B cell (primary cell): Measurements from ENCODE around the gene DCDC1. TPM values are rescaled to one million over a fixed set of nuclear protein-coding genes. Genes with fewer than 3 reads are reported as not detected.

Experiments
- ATAC-seq: fragments of 200-7000 bp; cut with Tn5 transposase; one replicate; pipeline ENCODE4 v1.10.0; 2021; ENCODE audit warnings: low read depth, mild to moderate bottlenecking, moderate number of reproducible peaks, moderate library complexity
- CTCF ChIA-PET: fragments of 350-600 bp; sonication (Branson Sonifier 250); formaldehyde crosslinking; loops from one replicate; lab custom pipeline; 2021; ENCODE audit warnings: antibody characterized with exemption, inconsistent platforms; lab: Charles Lee
- POLR2A ChIA-PET: fragments of 350-600 bp; sonication (Branson Sonifier 250); formaldehyde crosslinking; loops from one replicate; lab custom pipeline; 2021; ENCODE audit warnings: antibody characterized with exemption; lab: Charles Lee
- DNase-seq: peaks from one replicate; pipeline ENCODE4 v3.0.0; 2013
- H2AFZ ChIP-seq: 2 replicates; pipeline ENCODE4 v1.6.1; 2012; ENCODE audit warnings: mild to moderate bottlenecking, low read depth, low read length; ENCODE audit not compliant: insufficient read depth, poor library complexity, severe bottlenecking
- H3K27ac ChIP-seq, 2 donors: 1 replicate in 1 of 2; 2 replicates in 1 of 2; pipeline ENCODE4 v1.5.1; 2012 to 2013; ENCODE audit warnings: low read length in 2 of 2, mild to moderate bottlenecking in 2 of 2, moderate library complexity in 1 of 2
- H3K27me3 ChIP-seq, 4 experiments: fragments of 200-600 bp in 1 of 4; sonication (generic) in 1 of 4; replicated peaks in 1 of 4; 1 replicate in 2 of 4; 2 replicates in 2 of 4; pipeline versions ENCODE4 v1.6.1 to v1.7.0; 2013 to 2016; ENCODE audit warnings: low read length in 3 of 4, mild to moderate bottlenecking in 2 of 4, mixed read lengths in 1 of 4, moderate library complexity in 1 of 4; ENCODE audit not compliant: insufficient read depth in 4 of 4, control insufficient read depth in 3 of 4; ENCODE audit errors: control extremely low read depth in 1 of 4
- H3K36me3 ChIP-seq, 2 experiments: replicated peaks in 1 of 2; 1 replicate in 1 of 2; 2 replicates in 1 of 2; pipeline versions ENCODE4 v1.6.1 to v1.7.1; 2013; ENCODE audit warnings: low read length in 1 of 2; ENCODE audit not compliant: insufficient read depth in 2 of 2, control insufficient read depth in 1 of 2; ENCODE audit errors: control extremely low read depth in 1 of 2, extremely low read depth in 1 of 2
- H3K4me1 ChIP-seq, 2 donors: fragments of 200-600 bp in 1 of 2; sonication (generic) in 1 of 2; 1 replicate in 1 of 2; 2 replicates in 1 of 2; pipeline versions ENCODE4 v1.5.1 to v1.6.1; 2013 to 2017; ENCODE audit warnings: low read length in 2 of 2; ENCODE audit not compliant: control insufficient read depth in 2 of 2, insufficient read depth in 2 of 2
- H3K4me2 ChIP-seq: replicated peaks from 2 replicates; pipeline ENCODE3; 2012; ENCODE audit warnings: mild to moderate bottlenecking, low read depth, low read length; ENCODE audit not compliant: poor library complexity, severe bottlenecking
- H3K4me3 ChIP-seq, 5 experiments: fragments of 200-600 bp in 1 of 5; sonication (generic) in 1 of 5; 1 replicate in 3 of 5; 2 replicates in 2 of 5; pipeline versions ENCODE4 v1.5.1 to v1.7.0; 2011 to 2016; ENCODE audit warnings: low read length in 4 of 5, mild to moderate bottlenecking in 4 of 5, low read depth in 2 of 5, control low read depth in 1 of 5, moderate library complexity in 1 of 5; ENCODE audit not compliant: insufficient read depth in 1 of 5; ENCODE audit errors: control extremely low read depth in 1 of 5, extremely low read depth in 1 of 5
- H3K79me2 ChIP-seq: fragments of 200-600 bp; sonication (generic); one replicate; pipeline ENCODE4 v1.6.0; 2016; ENCODE audit warnings: low read length; ENCODE audit not compliant: control insufficient read depth, insufficient read depth
- H3K9ac ChIP-seq: fragments of 200-600 bp; sonication (generic); 2 replicates; pipeline ENCODE4 v1.6.1; 2017; ENCODE audit warnings: mild to moderate bottlenecking, low read length, moderate library complexity
- H3K9me3 ChIP-seq, 3 donors: one replicate each; pipeline versions ENCODE4 v1.6.1 to v1.7.1; 2013; ENCODE audit warnings: low read length in 2 of 3; ENCODE audit not compliant: control insufficient read depth in 2 of 3, insufficient read depth in 1 of 3; ENCODE audit errors: control extremely low read depth in 1 of 3
- H4K20me1 ChIP-seq: 2 replicates; pipeline ENCODE4 v1.6.0; 2012; ENCODE audit warnings: mild to moderate bottlenecking, low read length; ENCODE audit not compliant: insufficient read depth, control insufficient read depth, poor library complexity, severe bottlenecking
- H3K27ac Mint-ChIP-seq: one replicate; pipeline ENCODE4 v1.8.0; 2021; ENCODE audit warnings: mixed read lengths
- H3K27me3 Mint-ChIP-seq: one replicate; pipeline ENCODE4 v1.8.0; 2021; ENCODE audit warnings: mixed read lengths
- H3K4me1 Mint-ChIP-seq: one replicate; pipeline ENCODE4 v1.8.0; 2021; ENCODE audit warnings: mixed read lengths
- H3K4me3 Mint-ChIP-seq: one replicate; pipeline ENCODE4 v1.8.0; 2021; ENCODE audit warnings: mixed read lengths
- H3K9me3 Mint-ChIP-seq: one replicate; pipeline ENCODE4 v1.8.0; 2022; ENCODE audit warnings: mixed read lengths; ENCODE audit not compliant: insufficient read depth
- CTCF ChIP-seq: fragments of 200-600 bp; IDR thresholded peaks from one replicate; pipeline ENCODE4 v1.8.0; 2022; ENCODE audit warnings: antibody characterized with exemption, mild to moderate bottlenecking
- EZH2 ChIP-seq: IDR thresholded peaks from 2 replicates; pipeline ENCODE4 v1.6.1; 2012; ENCODE audit warnings: borderline replicate concordance, low read depth, mild to moderate bottlenecking, moderate library complexity, low read length; ENCODE audit not compliant: insufficient read depth, poor library complexity, severe bottlenecking
- WGBS: methylation state at CpG from one replicate; pipeline ENCODE4 v1.1.5; 2013; ENCODE audit warnings: missing lambda C conversion rate; ENCODE audit not compliant: insufficient coverage; 5-methylcytosine and 5-hydroxymethylcytosine counted together
- intact Hi-C: fragments of 100-400 bp; cut with micrococcal nuclease; formaldehyde crosslinking; loops from one replicate; pipeline ENCODE4 v1.10.0; 2022
- polyA plus RNA-seq: library from polyadenylated mRNA; depleted of rRNA; stranded (reverse); fragments of >200 nt; gene quantifications from 2 replicates; pipeline ENCODE4 v1.2.3, GENCODE V29; 2012
- total RNA-seq, 2 donors: library from RNA; stranded (reverse); fragments of 120-200 nt in 1 of 2; gene quantifications; 1 replicate in 1 of 2; 2 replicates in 1 of 2; pipeline versions ENCODE4 v1.2.3 to v1.2.4, GENCODE V29; 2013 to 2022

Gene DCDC1
- total and polyA plus RNA-seq, 2 donors (not counting 1 experiment from before 2014, with no cell fraction given) = not detected

GRCh38 chr11:30914143-30914762 is 455.3 kb downstream of the DCDC1 start:
- Mint-ChIP-seq H3K27me3 (peaks cover 8% of the 10 kb centered on the region), H3K4me1 (no peaks in the 10 kb centered on the region), H3K9me3 (no peaks in the 10 kb centered on the region), H3K4me3 (no peak overlapping the region), H3K27ac (no peak overlapping the region)
- ATAC-seq (no peak), DNase-seq (peak; percentile 4)
- ChIA-PET POLR2A (no interaction called here), CTCF (interaction anchor here (0.9 to 2.3 kb wide), 3 partner anchors 11 to 1482 kb away, joined by 3 to 7 read pairs (median 3); no protein-coding TSS in a partner anchor)
- H3K27me3 ChIP-seq = peaks cover 0 to 7% (median 0%) of the 10 kb centered on the region in 4 experiments
- H3K4me3 ChIP-seq = no peak overlapping the region
- no peaks in the 10 kb centered on the region for H3K4me1 ChIP-seq
- 21% methylated on average over 7 of the region's 8 CpGs for WGBS
- intact Hi-C loops = no loop called here
- no peak overlapping the region for H2AFZ ChIP-seq
- H3K27ac ChIP-seq = no peak overlapping the region
- no peaks in the 10 kb centered on the region for H3K9me3 ChIP-seq
- H3K79me2 ChIP-seq = no peaks in the 10 kb centered on the region
- no peaks in the 10 kb centered on the region for H3K36me3 ChIP-seq
- TF ChIP-seq EZH2 (no peak), CTCF (no peak)
- no peak overlapping the region for H3K9ac ChIP-seq
- H4K20me1 ChIP-seq = no peaks in the 10 kb centered on the region
- H3K4me2 ChIP-seq = no peak overlapping the region

DNA sequence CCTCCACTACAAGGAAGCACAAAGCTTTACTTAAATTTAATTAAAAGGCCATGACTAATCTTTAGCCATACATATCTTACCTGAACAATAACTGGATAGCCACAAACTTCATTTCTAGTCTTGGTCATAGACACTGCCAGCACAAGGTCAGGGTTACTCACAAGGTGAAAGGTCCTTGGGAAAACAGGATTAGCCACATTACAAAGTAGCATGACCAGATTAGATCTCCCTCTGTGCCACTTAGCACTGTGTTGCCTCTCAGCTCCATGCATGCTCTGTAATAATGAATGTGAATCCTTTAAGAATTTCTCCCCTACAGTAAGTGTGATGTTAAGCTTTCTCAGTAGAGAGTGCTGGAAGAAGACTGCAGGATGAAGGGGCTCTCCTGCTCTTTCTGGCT is 458.3 kb downstream of the DCDC1 start:
- H3K27ac ChIP-seq = no peak overlapping the region
- Mint-ChIP-seq H3K9me3 (no peaks in the 10 kb centered on the region), H3K4me3 (no peak overlapping the region), H3K27ac (no peak overlapping the region), H3K27me3 (peaks cover 8% of the 10 kb centered on the region), H3K4me1 (no peaks in the 10 kb centered on the region)
- TF ChIP-seq EZH2 (no peak), CTCF (no peak)
- no peak for DNase-seq
- peaks cover 0 to 7% (median 0%) of the 10 kb centered on the region in 4 experiments for H3K27me3 ChIP-seq
- CTCF ChIA-PET = interaction anchor here (1.2 kb wide), 1 partner anchor 38 kb away, joined by 3 read pairs; no protein-coding TSS in a partner anchor
- no peaks in the 10 kb centered on the region for H3K79me2 ChIP-seq
- H3K4me3 ChIP-seq = no peak overlapping the region
- no peaks in the 10 kb centered on the region for H3K4me1 ChIP-seq
- no peaks in the 10 kb centered on the region for H3K9me3 ChIP-seq
- H2AFZ ChIP-seq = no peak overlapping the region
- H3K36me3 ChIP-seq = no peaks in the 10 kb centered on the region
- H4K20me1 ChIP-seq = no peaks in the 10 kb centered on the region
- POLR2A ChIA-PET = no interaction called here
- ATAC-seq = no peak
- H3K4me2 ChIP-seq = no peak overlapping the region
- H3K9ac ChIP-seq = no peak overlapping the region
- intact Hi-C loops = no loop called here
